HG03521 (cell line): Measurements from ENCODE around the gene ARID5B.
A peak's percentile ranks its signal among the peaks of the same experiment; 100 is the strongest.

Experiments
- ATAC-seq: cut with Tn5 transposase; IDR thresholded peaks from one replicate; pipeline ENCODE4 v1.9.1; 2021; ENCODE audit warnings: mild to moderate bottlenecking, moderate library complexity; ENCODE audit not compliant: unreplicated experiment

The ARID5B gene

DNA sequence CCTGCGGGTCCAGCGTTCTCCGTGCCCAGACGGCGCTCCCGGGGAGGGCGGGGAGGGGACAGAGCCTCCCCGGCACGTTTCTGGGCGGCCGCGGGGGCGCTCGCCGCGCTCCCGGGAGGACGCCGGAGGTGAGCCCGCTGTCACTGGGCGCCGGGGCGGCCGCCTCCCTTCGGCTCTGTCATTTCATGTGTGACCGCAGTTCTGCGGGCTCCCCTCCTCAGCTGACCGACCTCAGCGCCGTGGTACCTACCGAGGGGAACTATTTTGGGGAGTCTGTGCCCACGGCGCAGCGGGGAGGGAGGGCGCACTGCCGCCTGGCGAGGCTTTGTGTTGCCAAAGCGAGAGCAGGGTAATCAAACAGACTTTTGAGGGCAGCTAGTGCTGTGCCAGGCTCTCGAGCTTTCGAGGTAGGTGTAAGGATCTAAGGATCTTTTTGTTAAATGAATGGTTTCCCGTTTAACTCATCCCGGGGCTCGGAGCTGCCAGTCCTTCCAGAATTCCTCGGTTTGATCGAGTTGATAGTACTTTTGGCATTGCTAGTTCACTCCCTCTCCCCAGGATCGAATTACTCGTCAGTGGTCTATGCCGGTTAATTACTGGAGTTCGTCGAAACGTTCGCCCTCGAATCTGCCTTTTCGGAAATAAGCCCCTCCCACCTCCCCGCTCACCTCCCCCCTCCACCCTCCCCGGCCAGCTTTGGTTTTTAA is 1.9 kb downstream of the ARID5B start:
- ATAC-seq, result peak; percentile 51

DNA sequence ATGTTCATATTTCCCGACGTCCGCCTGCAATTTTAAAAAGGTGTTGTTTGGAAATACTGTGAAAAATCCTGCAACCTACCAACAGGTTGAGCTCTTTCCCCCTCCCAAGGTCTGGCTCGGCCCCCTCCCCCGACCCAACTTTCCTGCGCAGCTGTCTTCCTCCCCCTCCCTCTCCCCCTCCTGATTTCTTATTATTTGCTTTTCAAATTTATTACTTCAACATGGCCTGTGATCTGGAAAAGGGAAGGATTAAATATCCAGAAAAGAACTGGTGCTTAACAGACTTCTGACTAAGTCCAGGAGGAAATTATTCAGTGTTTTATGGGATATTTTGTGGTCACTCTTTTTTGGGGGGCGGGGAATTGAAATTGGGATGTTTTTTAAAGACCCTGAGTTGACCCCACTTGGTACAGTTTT is 2.4 kb downstream of the ARID5B start:
- ATAC-seq, result no peak

GRCh38 chr10:61904733-61905725 is 3.5 kb downstream of the ARID5B start:
- peak; percentile 23 for ATAC-seq

DNA sequence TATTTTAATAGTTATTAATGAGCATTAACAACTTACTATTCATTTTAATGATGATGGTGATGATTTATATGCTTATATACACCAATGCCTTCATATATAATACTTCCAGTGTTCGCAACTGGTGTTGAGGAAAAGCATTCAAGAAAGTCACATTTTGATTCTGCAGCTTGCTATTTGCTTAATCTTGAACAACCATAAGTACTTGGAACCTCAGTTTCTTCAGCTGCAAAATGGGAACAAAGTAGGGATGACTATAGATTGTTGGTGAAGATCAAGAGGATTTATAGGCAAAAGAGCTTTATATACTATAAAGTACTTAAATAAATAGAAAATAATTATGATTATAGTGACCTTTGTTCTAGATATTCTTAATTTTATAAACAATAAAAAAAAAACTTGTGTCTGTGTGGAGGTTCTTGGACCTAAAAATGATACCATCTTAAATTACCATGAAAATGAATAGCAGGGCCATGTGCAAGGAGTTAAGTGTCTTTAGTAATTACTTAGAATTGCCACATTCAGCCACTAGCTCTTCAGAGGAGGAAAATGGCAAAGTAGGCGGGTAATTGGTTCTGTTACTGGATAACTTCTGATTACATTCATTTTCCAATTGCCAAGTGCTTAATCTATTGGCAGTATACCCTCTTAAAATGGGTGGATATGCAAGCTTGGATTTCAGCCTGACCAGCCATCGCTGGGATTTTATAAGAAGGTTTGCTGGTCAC is 4.5 kb downstream of the ARID5B start:
- no peak for ATAC-seq

GRCh38 chr10:61906562-61906901 is 5.0 kb downstream of the ARID5B start:
- ATAC-seq, result no peak

GRCh38 chr10:61907011-61907410 is 5.5 kb downstream of the ARID5B start:
- no peak for ATAC-seq

GRCh38 chr10:61907587-61907986 is 6.1 kb downstream of the ARID5B start:
- no peak for ATAC-seq

GRCh38 chr10:61910226-61910805 is 8.8 kb downstream of the ARID5B start:
- no peak for ATAC-seq

- ATAC-seq, result no peak
Observed at GRCh38 chr10:61910894-61911293, 9.4 kb downstream of the ARID5B start.

DNA sequence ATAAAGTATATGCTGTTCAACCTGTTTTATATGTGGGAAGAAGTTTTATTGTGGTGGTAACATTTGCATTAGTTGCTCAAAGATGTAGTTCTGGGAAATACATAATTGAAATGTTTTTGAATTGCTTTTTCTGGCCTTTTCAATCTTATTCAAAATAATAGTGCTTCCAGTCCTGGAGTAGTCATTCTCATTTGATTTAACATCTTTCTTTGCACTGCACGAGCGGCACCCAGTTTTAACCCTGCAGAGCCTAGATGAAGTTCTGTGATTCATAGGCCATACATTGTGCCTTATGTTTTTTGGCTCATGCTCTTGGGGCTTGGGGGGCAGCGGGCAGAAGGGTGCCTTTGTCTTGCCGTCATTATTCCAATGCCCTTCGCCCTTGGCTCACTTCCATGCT is 9.9 kb downstream of the ARID5B start:
- no peak for ATAC-seq

- ATAC-seq, result no peak
Observed at GRCh38 chr10:61912981-61913380, 11.5 kb downstream of the ARID5B start.

- no peak for ATAC-seq
Observed at GRCh38 chr10:61918140-61918539, 16.6 kb downstream of the ARID5B start.

DNA sequence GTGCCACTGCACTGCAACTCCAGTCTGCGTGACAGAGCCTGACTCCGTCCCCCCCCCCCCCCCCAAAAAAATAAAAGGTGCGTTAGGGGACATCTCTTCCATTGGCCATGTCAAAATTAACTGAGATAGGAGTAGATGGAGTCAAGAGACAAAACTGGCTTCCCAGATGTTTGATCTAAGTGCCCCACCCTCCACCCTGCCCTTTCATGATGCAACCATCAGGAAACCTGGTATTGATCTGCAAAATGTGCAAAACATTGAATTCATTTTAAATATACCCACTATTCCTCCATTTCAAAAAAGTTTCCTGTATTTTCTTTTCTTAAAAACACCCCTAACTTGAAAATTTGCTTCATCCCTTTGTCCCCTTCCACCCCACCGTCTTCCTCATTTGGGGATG is 17.5 kb downstream of the ARID5B start:
- ATAC-seq, result no peak

DNA sequence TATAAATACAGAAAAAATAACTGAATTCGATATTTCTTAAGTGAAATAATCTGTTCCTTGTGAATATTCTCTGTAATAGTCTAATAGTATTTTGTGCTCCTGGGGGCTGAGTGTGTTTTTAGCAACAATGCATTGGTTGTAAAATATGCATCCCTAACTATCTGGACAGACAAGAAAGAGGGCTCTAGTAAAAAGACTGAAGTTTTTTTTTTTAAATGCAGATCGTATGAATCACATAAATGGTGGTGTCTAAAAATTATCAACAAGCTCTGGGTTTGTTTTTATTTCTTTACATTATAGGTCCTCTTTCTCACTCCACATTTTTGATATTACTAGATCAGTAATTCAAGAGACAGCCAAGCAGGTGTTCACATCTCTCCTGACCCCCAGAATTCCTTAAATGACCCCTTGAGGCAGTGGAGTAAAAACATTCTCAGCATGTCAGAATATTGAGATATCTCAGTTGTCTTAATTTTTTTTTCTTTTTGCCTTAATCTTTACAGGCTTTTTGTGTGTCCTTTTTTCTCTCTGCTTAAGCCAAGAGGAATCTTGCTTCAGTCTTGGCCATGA is 18.2 kb downstream of the ARID5B start:
- no peak for ATAC-seq

- ATAC-seq, result peak; percentile 59
Observed at GRCh38 chr10:61921143-61921542, 19.6 kb downstream of the ARID5B start.

DNA sequence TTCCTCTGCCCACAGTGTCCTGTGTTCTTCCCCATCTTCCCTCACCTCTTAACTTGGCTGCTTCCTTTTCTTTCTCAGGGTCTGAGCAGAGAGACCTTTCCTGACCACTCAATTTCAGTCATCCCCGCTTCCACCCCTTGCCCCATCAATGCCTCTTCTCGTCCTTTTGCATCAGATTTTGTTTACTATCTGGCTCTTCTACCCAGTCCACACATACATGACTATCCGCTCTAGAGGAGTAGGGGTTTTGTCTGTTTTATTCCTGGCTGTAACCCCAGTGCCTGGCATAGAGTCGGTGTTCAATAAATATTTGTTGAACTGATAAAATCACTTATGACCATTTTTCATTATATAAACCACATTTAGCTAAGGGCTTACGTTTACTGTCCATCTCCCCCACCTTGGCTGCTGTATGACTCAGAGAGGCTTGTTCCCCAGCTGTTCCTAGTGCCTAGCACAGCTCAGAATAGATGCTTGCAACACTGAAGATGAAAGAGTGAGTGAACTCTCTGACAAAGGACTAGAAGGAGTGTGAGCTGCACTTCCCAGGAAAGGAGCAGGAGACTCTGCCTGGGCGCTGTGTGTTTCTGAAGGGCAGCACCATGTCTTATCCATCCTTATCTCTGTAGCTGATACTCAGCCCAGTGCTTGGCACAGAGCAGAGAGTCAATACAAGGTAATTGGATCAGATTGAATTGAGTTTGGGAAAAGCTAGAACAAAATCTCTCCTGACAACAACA is 21.9 kb downstream of the ARID5B start:
- no peak for ATAC-seq

GRCh38 chr10:61923950-61924274 is 22.4 kb downstream of the ARID5B start:
- no peak for ATAC-seq

GRCh38 chr10:61929555-61929954 is 28.1 kb downstream of the ARID5B start:
- no peak for ATAC-seq

- no peak for ATAC-seq
Observed at GRCh38 chr10:61931620-61932332, 30.3 kb downstream of the ARID5B start.
